Neural progenitor cell (in vitro differentiated cells): Measurements from ENCODE around the gene METAP2.

Experiments
- CTCF ChIP-seq: fragments of 200-600 bp; sonication (generic); IDR thresholded peaks from 2 replicates; pipeline ENCODE4 v1.5.1; 2017; ENCODE audit warnings: antibody characterized with exemption, mild to moderate bottlenecking
- EZH2 ChIP-seq: fragments of 200-600 bp; sonication (generic); IDR thresholded peaks from 2 replicates; pipeline ENCODE4 v1.6.1; 2017; ENCODE audit warnings: antibody characterized with exemption, mild to moderate bottlenecking, moderate library complexity
- EZH2phosphoT487 ChIP-seq: fragments of 200-600 bp; sonication (generic); IDR thresholded peaks from 2 replicates; pipeline ENCODE4 v1.6.1; 2017; ENCODE audit warnings: antibody characterized with exemption

GRCh38 chr12:95529693-95530225 lies 55.8 kb downstream of the METAP2 start:
- TF ChIP-seq CTCF, result no peak
- TF ChIP-seq EZH2, result no peak
- TF ChIP-seq EZH2phosphoT487, result no peak
